Measurements from ENCODE around the gene EMP2.

The EMP2 gene

GRCh38 chr16:10518479-10519041, 61.8 kb downstream of the EMP2 start:
- no peak for TF ChIP-seq POLR2AphosphoS5 (IDR thresholded peaks at IDR 0.05; ENCODE audit: low read depth, low read length)
- TF ChIP-seq FOXP2 (optimal IDR thresholded peaks at IDR 0.05; ENCODE audit: borderline replicate concordance, extremely low read depth, extremely low read length, insufficient read depth), result no peak
- TF ChIP-seq TAF1 (IDR thresholded peaks at IDR 0.05; ENCODE audit: borderline replicate concordance, insufficient read depth, low read length), result no peak

- TF ChIP-seq POLR2AphosphoS5 (IDR thresholded peaks at IDR 0.05; ENCODE audit: low read depth, low read length) (no peak), TAF1 (IDR thresholded peaks at IDR 0.05; ENCODE audit: borderline replicate concordance, insufficient read depth, low read length) (no peak), SIN3A (IDR thresholded peaks at IDR 0.05; ENCODE audit: borderline replicate concordance, insufficient read depth, low read length) (no peak), REST (IDR thresholded peaks at IDR 0.05; ENCODE audit: insufficient read depth in 1 of 2, low read depth in 2 of 2, low read length in 2 of 2) (no peak), FOXP2 (optimal IDR thresholded peaks at IDR 0.05; ENCODE audit: borderline replicate concordance, extremely low read depth, extremely low read length, insufficient read depth) (no peak)
Observed at GRCh38 chr16:10517868-10518267, 62.5 kb downstream of the EMP2 start.

GRCh38 chr16:10514369-10515055, 65.9 kb downstream of the EMP2 start:
- TF ChIP-seq TAF1 (IDR thresholded peaks at IDR 0.05; ENCODE audit: borderline replicate concordance, insufficient read depth, low read length) (no peak), SIN3A (IDR thresholded peaks at IDR 0.05; ENCODE audit: borderline replicate concordance, insufficient read depth, low read length) (no peak), POLR2AphosphoS5 (IDR thresholded peaks at IDR 0.05; ENCODE audit: low read depth, low read length) (no peak), REST (IDR thresholded peaks at IDR 0.05; ENCODE audit: insufficient read depth in 1 of 2, low read depth in 2 of 2, low read length in 2 of 2) (no peak), FOXP2 (optimal IDR thresholded peaks at IDR 0.05; ENCODE audit: borderline replicate concordance, extremely low read depth, extremely low read length, insufficient read depth) (no peak)

- no peak for TF ChIP-seq POLR2AphosphoS5 (IDR thresholded peaks at IDR 0.05; ENCODE audit: low read depth, low read length)
- TF ChIP-seq FOXP2 (optimal IDR thresholded peaks at IDR 0.05; ENCODE audit: borderline replicate concordance, extremely low read depth, extremely low read length, insufficient read depth), result no peak
- no peak for TF ChIP-seq SIN3A (IDR thresholded peaks at IDR 0.05; ENCODE audit: borderline replicate concordance, insufficient read depth, low read length)
- no peak for TF ChIP-seq REST (IDR thresholded peaks at IDR 0.05; ENCODE audit: insufficient read depth in 1 of 2, low read depth in 2 of 2, low read length in 2 of 2)
- no peak for TF ChIP-seq TAF1 (IDR thresholded peaks at IDR 0.05; ENCODE audit: borderline replicate concordance, insufficient read depth, low read length)
Observed at GRCh38 chr16:10511829-10512228, 68.6 kb downstream of the EMP2 start.

GRCh38 chr16:10510279-10510678, 70.1 kb downstream of the EMP2 start:
- TF ChIP-seq FOXP2 (optimal IDR thresholded peaks at IDR 0.05; ENCODE audit: borderline replicate concordance, extremely low read depth, extremely low read length, insufficient read depth) (no peak), SIN3A (IDR thresholded peaks at IDR 0.05; ENCODE audit: borderline replicate concordance, insufficient read depth, low read length) (no peak), TAF1 (IDR thresholded peaks at IDR 0.05; ENCODE audit: borderline replicate concordance, insufficient read depth, low read length) (no peak), POLR2AphosphoS5 (IDR thresholded peaks at IDR 0.05; ENCODE audit: low read depth, low read length) (no peak), REST (IDR thresholded peaks at IDR 0.05; ENCODE audit: insufficient read depth in 1 of 2, low read depth in 2 of 2, low read length in 2 of 2) (no peak)

Data from PFSK-1 (cell line).